Myocyte (in vitro differentiated cells): ENCODE results near the gene PGF. TPM values are rescaled to one million over a fixed set of nuclear protein-coding genes. Genes with fewer than 3 reads are reported as not detected.
"Not testable (repeated sequence)": the region's sequence is repeated elsewhere in the genome, so short reads cannot be mapped to it uniquely, and the experiment has no call there.

Source experiments
- DNase-seq: peaks from one replicate; pipeline ENCODE4 v3.0.0-alpha.2; 2012; ENCODE audit warnings: low read depth
- polyA plus RNA-seq: library from polyadenylated mRNA; unstranded; fragments of >200 nt; gene quantifications from one replicate; pipeline ENCODE4 v1.2.1, GENCODE V29; 2012; ENCODE audit warnings: missing spikeins
- total RNA-seq: library from RNA; depleted of rRNA; stranded (reverse); fragments of >200 nt; gene quantifications from 2 replicates; pipeline ENCODE4 v1.2.3, GENCODE V29; 2014

The PGF gene
- 12.0 and 19.8 TPM in 2 replicates for total RNA-seq
- 10.2 TPM for polyA plus RNA-seq

- DNase-seq = peak; percentile 59
These were observed at the start of gene PGF for GRCh38 chr14:74955229-74956026. TSS of gene PGF (minus strand) at chr14:74955597. CDS start at chr14:74955242, 355 bp downstream.

DNA sequence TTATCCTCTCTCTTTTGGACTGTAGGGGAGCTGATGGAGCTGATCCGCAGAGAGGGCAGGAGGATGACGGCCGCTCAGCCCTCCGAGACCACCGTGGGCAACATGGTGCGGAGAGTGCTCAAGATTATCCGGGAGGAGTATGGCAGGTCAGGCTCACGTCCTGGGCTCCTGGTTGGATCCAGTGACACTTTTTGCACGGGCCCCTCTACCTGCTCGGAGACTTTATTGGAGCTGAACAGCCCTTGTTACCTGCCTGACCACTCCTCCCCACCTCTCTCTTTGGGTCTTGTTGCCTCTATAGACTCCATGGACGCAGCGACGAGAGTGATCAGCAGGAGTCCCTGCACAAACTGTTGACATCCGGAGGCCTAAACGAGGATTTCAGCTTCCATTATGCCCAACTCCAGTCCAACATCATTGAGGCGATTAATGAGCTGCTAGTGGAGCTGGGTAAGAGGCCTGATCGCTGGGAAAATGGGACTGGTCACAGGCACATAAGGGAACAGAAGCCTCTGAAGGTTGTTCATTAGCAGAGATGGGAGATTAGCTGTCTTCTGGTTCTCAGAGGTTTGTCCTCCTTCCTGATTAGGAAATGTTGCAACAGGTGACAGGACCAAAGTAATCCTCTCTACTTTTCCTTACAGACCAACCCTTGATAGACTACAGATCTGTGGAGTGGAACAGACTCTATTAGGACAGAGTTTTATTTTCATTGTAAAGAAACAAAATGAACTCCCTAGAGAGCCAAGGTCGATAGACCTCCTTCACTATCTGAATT is 48.0 kb upstream of the PGF start:
- no peak for DNase-seq

DNA sequence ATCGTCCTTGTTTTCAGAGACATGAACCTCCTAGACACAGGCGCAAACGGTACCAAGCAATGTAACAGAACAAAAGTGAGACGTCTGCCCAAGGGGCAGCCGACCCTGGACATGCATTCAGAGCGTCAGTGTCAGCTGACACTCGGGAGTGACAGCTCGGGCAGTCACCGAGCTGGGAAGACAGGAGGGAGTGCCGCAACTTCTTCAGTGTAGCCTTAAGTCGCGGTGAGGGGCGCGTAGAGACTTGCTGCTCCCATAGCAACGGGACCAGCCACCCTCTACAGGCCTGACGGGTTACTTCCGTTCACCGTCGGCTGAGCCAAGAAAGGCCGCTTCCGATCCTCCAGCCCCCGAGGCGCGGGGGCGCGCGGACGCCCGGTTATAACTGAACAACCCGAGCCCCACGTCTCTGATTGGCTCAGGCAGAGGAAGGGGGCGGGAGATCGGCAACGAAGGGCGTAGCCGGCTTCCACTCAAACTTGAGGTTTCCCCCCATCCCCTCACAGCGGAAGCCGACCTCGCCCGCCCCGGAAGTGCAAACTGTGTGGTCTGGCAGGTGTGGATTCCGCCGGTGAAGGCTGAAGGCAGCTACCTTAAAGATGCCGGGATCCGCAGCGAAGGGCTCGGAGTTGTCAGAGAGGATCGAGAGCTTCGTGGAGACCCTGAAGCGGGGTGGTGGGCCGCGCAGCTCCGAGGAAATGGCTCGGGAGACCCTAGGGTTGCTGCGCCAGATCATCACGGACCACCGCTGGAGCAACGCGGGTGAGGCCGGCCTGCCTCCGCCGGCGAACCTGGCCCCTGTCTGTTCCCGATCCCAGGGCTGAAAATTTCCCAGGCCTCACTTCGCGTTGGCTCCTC is 47.2 kb upstream of the PGF start, which contains the start of gene EIF2B2:
Gene EIF2B2, plus strand, starts transcription at position 530 of the 858 bp plus-strand sequence. Its CDS starts 70 bp downstream, at position 600.
- DNase-seq = peak; percentile 98

DNA sequence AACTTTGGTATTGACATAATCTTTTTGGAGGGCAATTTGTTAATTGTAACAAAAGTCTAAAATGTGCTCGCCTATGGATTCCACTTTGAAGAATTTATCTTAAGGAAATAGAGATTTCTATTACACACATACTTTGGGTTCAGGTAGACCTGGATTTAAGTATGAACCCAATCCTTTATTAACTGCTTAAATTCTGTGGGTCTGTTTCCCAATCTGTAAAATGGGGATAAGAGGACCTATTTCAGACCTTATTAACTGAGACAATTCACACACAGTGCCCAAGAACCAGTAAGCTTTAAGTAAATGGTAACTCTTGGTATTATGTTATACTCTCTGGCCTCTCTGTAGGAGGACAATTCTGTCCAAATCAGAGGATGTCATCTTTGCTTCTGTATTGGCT is 46.5 kb upstream of the PGF start:
- DNase-seq = no peak

- DNase-seq = no peak
These were observed 45.9 kb upstream of the PGF start for GRCh38 chr14:75001261-75001660.

GRCh38 chr14:74995781-74996180 is 40.4 kb upstream of the PGF start:
- not testable (repeated sequence) for DNase-seq

GRCh38 chr14:74994182-74994581 is 38.8 kb upstream of the PGF start:
- not testable (repeated sequence) for DNase-seq

DNA sequence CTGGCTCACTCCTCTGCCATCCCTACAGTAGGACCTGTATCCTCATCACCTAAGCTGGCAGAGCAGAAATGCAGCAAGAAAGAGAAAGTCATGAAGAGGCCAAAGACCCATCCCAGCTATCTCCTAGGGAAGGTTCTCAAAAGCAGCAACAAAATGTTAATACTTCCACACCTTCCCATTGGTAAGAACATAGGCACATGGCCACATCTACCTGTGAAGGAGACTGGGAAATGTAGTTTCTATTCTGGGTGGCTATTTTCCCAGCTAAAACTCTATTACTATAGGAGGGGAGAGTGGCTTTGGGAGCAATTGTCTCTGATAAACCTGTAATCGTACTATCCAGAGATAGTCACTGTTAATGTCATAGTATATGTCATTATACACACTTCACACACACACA is 33.6 kb upstream of the PGF start:
- DNase-seq = no peak

- peak; percentile 97 for DNase-seq
These were observed 32.7 kb upstream of the PGF start for GRCh38 chr14:74988131-74988530.

DNA sequence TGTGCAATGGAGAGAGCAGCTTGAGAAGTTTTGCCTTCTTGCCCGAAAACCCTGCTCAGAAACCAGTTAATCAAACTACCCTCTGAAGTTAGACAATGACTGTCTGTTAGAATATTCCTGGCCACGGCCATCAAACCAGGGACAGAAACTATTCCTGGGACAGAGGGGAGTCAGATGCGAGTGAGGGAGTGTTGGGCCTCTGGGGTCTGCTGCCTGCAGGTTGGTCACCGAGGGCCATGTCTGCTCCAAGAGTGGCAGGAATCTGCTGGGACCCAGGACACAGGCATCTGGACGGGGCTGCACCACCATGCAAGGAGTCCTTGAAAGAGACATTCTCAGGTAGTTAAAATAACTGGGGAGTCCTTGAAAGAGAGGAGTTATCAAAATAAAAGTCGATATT is 30.4 kb upstream of the PGF start:
- DNase-seq = no peak

GRCh38 chr14:74985028-74985310 is 29.6 kb upstream of the PGF start:
- no peak for DNase-seq

GRCh38 chr14:74984236-74985027 is 29.0 kb upstream of the PGF start:
- no peak for DNase-seq

DNA sequence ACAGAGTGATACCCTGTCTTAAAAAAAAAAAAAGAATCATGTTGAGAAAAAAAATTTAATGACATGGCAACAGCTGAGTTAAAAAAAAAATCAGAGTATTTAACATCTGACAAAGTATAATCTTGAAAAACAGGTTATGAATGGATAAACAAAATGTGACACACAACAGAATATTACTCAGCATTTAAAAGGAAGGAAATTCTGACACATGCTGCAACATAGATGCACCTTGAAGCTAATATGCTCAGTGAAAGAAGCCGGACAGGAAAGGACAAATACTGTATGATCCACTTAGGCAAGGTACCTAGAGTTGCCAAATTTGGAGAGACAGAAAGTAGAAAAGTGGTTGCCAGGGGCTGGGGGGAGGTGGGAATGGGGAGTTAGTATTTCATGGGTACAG is 27.9 kb upstream of the PGF start:
- DNase-seq = no peak

DNA sequence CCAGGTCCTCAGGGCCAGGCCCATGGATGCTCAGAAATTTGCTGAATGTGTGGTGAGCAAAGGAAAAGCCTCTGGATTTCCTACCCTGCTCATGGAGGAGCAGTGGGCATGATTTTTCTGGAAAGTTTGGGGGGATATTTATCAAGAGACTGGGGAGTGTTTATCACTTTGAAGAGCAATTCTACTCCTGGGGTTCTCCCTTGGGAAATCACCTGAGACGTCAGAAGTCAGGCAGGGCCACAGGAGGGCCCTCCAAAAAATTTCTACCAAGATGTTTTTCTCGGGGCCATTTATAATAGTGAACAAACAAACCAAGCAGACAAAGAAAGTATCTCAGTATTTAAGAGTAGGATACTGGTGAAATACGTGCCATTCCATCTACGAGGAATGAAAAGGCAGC is 27.3 kb upstream of the PGF start:
- no peak for DNase-seq

DNA sequence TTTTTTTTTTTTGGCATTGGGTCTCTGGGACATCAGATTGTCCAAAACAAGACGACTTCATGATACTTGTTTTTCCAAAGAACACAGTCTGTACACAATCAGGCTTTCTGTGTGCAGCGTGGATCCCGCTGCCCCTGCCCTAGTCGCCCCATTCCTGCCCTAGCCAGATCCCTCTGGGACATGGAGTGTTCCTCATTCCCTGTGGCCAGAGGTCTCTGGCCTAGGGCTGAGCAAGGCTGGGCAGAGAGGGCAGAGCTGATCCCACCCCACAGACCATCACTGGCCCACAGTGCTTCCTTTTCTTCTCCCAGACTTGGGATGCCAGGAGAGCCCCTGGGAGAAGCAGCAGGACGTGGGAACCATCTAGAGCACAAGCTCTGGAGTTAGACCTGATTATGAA is 26.4 kb upstream of the PGF start:
- no peak for DNase-seq

- no peak for DNase-seq
These were observed 26.0 kb upstream of the PGF start for GRCh38 chr14:74981462-74981782.

- peak; percentile 94 for DNase-seq
These were observed 25.5 kb upstream of the PGF start for GRCh38 chr14:74980731-74981461.

DNA sequence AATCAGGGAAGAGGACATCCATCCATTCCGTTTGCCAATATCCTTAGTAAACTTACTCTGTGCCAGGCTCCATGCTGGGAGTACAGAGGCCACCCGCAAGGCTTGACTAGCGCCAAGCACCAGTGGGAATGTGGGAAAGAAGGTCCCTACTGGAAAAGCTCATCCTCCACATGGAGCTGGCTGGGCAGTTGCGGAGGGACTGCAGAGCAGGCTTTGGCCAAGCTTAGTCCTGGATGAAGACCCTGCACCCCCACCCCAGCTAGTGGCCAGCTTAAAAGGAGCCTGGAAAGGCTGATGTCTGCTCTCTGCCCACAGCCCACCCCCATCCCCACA is 25.0 kb upstream of the PGF start:
- peak; percentile 40 for DNase-seq

- peak; percentile 99 for DNase-seq
These were observed 24.3 kb upstream of the PGF start for GRCh38 chr14:74979442-74980397.
